T-helper 1 cell treated with Interleukin-12 subunit alpha and Interleukin-12 subunit beta and Interleukin-4 antibody, amounts not matched to agents 30 ng/mL and 1 ng/mL, for 36 hours (primary cell): ENCODE results near the gene CCDC30. TPM values are rescaled to one million over a fixed set of nuclear protein-coding genes. Genes with fewer than 3 reads are reported as not detected.
"Not testable (repeated sequence)": the region's sequence is repeated elsewhere in the genome, so short reads cannot be mapped to it uniquely, and the experiment has no call there.

Source experiments
- intact Hi-C: fragments of 100-400 bp; cut with micrococcal nuclease; formaldehyde crosslinking; loops from one replicate; pipeline ENCODE4 v1.15.1; 2024
- total RNA-seq: library from RNA; stranded (reverse); gene quantifications from 2 replicates; pipeline ENCODE4 v1.2.3, GENCODE V29; 2022

CCDC30 gene
- total RNA-seq, 1 donor from 2014 or later, result 1.8 TPM

- intact Hi-C loops, result no loop called here
These were observed 60.1 kb downstream of the CCDC30 start for GRCh38 chr1:42523171-42523570.

- intact Hi-C loops, result no loop called here
These were observed 61.2 kb downstream of the CCDC30 start for GRCh38 chr1:42524330-42524729.

DNA sequence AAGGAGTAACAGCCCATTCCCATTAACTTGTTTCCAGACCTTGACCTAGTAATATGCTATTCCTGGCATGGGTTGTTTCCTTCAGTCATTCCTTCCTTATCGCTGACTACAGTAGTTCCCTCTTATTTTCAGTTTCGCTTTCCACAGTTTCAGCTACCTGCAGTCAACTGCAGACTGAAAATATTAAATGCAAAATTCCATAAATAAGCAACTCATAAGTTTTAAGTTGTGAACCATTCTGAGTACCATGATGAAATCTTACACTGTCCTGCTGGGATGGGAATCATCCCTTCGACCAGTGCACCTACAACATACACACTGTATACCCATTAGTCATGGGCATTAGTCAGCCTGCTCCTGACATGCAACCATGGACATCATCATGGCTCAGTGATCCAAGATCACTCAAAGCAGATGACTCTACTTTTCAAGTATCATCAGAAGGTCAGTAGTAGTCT, 66.7 kb downstream of the CCDC30 start:
- intact Hi-C loops, result loop anchor here (2.0 kb wide), 1 partner anchor 67 kb away; the partner anchor contains the start of gene CCDC30

- intact Hi-C loops, result no loop called here
These were observed 68.0 kb downstream of the CCDC30 start for GRCh38 chr1:42531043-42531442.

DNA sequence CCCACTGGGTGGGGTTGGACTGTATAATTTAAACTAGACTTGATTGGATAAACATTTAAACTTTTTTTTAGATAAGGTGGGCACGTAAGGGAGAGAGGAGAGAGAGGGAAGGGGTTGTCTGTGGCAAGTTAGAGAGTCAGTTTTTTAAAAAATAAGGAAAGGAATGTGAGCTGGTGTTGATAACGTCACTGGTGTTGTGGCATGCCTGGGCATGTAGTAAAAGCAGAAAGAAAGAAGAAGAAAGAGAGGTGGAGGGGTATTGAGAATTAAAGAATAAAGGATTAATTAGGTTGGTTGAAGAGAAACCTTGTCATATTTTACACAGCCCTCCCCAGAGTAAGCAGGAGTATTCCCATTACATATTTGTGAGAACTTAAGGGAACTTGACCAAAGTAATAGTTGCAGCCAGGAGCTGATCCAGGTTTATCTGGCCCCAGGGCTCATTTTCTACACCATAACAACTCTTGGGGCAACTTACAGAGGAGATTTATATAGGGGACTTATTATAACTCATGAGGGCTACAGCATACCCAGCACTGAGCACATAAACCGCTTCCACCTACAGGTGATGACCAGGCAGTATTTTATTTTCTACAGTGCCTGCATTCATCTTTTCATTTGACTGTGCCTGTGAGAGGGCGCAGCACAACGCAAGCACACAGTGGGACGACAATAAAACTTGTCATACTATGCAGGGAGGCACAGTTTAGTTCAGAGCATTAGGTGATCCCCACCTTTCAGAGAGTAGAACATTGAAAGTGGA, 70.2 kb downstream of the CCDC30 start:
- intact Hi-C loops, result no loop called here

DNA sequence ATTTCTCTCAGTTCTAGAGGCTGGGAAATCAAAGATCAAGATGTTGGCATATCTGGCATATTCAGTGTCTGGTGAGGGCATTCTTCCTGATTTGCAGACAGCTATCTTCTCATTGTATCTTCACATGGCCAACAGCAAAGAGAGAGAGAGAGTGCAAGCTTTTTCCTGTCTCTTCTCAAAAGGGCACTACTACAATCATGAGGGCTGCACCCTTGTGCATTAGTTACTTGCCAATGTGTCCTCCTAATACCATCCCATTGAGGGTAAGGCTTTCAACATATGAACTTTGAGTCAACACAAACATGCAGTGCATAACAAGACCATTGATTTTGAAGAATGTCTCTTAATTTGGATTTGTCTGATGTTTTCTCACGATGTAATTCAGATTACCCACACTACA, 78.0 kb downstream of the CCDC30 start:
- intact Hi-C loops, result no loop called here

DNA sequence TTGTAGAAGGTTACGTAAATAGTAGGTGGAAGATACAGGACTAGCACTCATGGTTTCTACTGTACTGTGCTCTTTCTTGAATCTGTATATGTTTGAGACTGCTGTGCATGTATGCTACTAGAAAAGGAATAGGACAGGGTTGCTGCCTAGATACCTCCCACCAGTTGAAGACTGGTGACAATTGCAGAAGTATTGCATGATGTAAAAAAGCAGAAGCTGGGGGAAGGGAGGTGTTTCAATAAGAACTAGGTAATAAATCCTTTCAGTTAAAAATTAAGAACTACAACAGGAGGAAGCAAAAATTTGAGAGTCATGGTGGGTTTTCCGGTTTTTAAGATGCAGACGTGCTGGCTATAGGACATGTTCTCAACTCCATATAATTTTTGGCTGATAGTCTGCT, 88.1 kb downstream of the CCDC30 start:
- intact Hi-C loops, result no loop called here

DNA sequence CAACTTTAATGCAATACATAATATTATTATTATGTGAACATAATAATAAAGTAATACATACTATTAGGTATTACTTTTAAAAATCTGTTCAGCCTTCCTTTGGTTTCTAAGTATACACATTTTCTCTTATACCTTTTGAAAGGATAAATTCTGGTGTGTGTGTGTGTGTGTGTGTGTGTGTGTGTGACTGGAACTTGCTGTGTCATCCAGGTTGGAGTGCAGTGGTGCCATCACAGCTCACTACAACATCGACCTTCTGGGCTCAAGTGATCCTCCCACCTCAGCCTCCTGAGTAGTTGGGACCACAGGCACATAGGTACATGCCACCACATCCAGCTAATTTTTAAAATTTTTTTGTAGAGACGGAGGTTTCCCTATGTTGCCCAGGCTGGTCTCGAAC, 88.5 kb downstream of the CCDC30 start:
- intact Hi-C loops, result no loop called here

- intact Hi-C loops, result no loop called here
These were observed 89.5 kb downstream of the CCDC30 start for GRCh38 chr1:42552636-42553035.

- intact Hi-C loops, result no loop called here
These were observed 94.3 kb downstream of the CCDC30 start for GRCh38 chr1:42557230-42557851.

DNA sequence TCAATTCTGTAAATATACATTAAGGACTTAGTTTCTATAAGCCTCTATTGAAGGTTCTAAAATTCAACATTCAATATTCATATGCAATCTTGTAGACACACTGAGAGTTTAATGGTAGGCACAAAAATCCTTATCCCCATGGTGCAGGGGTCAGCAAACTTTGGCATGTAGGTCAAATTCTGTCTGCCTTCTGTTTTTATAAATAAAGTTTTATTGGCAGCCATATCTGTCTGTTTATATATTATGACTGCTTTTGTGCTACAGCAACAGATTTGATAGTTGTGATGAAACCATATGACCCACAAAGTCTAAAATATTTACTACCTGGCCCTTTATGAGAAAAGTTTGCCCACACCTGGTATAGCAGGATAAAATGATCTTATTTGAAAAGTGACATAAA, 104.0 kb downstream of the CCDC30 start:
- intact Hi-C loops, result no loop called here

DNA sequence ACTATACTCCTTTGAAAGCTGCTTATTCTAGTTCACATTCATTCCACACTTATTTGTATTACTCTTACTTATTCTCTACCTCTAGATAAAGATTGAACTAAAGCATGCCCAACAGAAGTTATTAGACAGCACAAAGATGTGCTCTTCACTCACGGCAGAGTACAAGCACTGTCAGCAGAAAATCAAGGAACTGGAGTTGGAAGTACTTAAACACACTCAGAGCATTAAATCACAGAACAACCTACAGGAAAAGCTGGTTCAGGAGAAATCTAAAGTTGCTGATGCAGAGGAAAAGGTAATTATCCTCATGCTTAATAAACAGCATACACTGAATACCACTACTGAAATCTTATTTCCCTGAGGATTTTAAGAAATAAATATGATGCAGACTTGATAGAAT, 113.8 kb downstream of the CCDC30 start:
- intact Hi-C loops, result no loop called here

DNA sequence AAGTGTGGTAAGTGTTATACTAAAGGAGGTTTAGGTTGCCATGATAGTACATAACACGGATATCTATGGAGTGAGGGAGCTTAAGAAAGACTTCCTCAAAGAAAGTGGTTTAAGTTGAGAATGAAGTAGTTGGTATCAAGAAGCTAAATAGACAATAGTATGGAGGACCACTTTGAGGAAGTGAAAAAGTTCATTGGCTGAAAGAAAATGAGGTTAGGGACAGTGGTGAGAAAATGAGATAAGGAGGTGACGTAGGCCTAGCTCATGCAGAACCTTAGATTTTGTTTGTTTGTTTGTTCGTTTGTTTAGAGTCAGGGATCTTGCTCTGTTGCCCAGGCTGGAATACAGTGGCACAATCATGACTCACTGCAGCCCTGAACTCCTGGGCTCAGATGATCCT, 122.9 kb downstream of the CCDC30 start:
- intact Hi-C loops, result no loop called here

- intact Hi-C loops, result no loop called here
These were observed 124.7 kb downstream of the CCDC30 start for GRCh38 chr1:42587753-42588152.

DNA sequence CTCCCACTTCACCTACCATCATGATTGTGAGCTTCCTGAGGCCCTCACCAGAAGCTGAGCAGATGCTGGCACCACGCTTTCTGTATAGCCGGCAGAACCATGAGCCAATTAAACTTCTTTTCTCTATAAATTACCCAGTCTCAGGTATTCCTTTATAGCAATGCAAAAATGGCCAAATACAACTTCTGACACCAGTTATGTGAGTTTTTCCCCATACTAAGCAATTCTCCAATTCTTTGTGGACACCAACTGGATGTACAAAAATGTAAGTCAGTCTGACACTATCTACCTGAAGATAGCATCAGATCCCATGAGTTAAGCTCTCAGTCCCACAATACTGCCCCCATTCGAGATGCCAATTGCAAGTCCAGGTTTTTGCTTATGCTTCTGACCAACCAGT, 129.7 kb downstream of the CCDC30 start:
- intact Hi-C loops, result no loop called here

DNA sequence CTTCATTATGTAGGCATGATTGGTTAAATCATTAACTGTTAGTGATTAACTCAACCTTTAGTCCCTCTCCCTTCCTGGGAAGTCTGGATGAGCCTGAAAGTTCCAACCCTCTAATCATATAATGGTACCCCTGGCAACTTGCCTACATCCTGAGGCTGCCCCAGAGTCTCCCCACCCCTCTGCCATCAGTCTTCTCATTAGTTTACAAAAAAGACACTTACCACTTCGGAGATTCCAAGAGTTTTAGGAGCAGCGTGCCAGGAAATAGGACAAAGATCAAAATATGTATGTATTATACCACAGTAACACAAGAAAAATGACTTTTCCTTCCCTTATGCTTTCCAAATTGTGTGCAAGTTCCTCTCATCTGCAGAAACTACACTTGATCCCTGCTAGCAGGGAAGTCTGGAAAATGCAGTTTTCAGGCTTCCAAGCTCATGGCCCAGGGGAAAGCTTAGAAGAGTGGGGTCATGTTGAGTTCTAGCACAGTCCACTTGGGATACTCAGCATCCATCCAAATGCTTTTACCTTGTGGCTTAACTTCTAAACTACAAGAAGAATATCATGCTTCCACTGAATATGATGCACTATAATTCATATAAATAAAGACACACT, 130.5 kb downstream of the CCDC30 start:
- intact Hi-C loops, result no loop called here

DNA sequence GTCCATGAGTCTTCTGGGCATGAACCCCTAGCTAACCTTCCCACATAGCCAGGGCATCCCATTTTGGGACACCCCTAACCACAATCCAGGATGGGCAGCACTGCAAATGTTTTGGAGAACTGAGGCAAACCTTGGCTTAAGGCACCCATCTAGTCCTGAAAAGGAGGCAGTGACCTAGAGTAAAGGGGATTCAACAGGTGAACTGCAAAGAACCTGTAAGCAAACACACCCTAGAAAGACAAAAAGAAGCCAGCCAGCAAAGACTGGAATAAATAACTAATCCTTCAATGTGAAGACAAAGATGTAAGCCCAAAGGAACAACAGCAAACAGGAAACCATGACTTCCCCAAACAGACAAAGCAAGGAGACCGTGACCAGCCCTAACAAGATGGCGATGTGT, 138.4 kb downstream of the CCDC30 start:
- intact Hi-C loops, result no loop called here

DNA sequence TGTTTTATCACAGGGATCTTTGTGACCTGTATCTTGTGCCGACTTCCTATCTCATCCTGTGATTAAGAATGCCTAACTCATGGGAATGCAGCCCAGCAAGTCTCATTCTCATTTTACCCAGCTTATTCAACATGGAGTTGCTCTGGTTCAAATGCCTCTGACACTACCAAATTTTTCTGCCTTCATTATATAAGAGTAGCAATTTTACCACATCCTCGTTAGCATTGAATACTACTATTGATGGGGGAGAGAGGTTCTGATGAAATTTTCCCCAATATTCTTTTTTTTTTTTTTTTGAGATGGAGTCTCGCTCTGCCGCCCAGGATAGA, 150.7 kb downstream of the CCDC30 start:
- intact Hi-C loops, result no loop called here

DNA sequence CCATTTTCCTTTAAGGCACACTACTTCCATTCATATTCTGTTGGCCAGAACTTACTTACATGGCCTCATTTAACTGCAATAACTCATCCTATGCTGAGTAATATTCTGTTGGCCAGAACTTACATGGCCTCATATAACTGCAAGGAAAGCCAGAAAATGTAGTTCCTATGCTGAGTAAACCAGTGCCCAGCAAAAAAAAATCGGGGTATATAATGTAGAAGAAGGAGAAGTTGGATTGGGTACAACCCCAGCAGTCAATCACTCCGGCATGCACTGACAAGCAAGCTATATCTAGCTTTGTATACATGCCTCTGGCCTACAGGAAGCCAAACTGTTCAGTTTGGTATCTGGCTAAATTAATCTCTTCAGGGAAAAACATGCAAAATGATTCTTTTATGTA, 155.8 kb downstream of the CCDC30 start:
- intact Hi-C loops, result no loop called here

DNA sequence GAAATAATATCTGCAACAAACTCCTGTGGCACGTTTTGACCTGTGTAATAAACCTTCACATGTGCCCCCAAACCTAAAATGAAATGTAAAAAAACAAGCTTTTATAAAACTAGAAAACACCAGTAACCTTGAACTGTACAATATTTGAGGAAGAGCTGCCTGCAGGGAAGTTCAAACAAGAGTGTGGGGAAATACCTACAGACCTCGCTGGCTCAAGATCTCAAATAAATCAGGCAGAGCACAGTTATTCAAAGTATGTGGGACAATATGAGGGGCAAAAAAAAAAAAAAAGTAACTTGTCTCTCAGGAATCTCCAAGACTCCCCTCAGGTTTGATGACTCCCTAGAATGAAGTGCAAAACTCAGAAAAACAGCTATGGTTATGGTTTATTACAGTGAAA, 157.2 kb downstream of the CCDC30 start:
- intact Hi-C loops, result no loop called here

DNA sequence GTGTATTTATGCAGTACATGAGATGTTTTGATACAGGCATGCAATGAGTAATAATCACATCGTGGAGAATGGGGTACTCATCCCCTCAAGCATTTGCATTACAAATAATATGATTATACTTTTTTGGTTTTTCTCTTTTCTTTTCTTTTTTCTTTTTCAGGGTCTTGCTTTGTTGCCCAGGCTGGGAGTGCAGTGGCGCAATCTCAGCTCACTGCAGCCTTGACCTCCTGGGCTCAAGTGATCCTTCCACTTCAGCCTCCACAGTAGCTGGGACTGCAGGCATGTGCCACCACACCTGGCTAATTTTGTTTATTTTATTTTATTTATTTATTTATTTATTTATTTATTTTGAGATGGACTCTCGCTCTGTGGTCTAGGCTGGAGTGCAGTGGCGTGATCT, 158.1 kb downstream of the CCDC30 start:
- intact Hi-C loops, result not testable (repeated sequence)

GRCh38 chr1:42627205-42627604, 164.1 kb downstream of the CCDC30 start:
- intact Hi-C loops, result not testable (repeated sequence)

DNA sequence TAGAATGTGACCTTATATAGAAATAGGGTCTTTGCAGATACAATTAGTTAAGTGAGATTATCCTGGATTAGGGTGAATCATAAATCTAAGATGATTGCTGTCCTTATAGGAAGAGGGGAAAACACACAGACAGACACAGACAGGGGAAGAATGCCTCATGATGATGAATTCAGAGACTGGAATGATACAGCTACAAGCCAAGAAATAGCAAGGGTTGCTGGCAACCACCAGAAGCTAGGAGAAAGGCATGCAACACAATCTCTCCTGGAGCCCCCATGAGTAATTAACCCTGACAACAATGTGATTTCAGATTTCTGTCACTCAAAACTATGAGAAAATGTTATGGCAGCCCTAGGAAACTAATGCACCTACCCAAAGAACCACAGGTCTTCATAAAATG, 176.0 kb downstream of the CCDC30 start:
- intact Hi-C loops, result no loop called here
